Activated CD4-positive, alpha-beta T cell treated with anti-CD3 and anti-CD28 coated beads, Interleukin-2, amount 50 U/mL, for 16 hours (primary cell): ENCODE data around the gene FLRT2.

Experiments used
- DNase-seq: peaks from one replicate; pipeline ENCODE4 v3.0.0-alpha.2; 2020

Gene FLRT2

DNA sequence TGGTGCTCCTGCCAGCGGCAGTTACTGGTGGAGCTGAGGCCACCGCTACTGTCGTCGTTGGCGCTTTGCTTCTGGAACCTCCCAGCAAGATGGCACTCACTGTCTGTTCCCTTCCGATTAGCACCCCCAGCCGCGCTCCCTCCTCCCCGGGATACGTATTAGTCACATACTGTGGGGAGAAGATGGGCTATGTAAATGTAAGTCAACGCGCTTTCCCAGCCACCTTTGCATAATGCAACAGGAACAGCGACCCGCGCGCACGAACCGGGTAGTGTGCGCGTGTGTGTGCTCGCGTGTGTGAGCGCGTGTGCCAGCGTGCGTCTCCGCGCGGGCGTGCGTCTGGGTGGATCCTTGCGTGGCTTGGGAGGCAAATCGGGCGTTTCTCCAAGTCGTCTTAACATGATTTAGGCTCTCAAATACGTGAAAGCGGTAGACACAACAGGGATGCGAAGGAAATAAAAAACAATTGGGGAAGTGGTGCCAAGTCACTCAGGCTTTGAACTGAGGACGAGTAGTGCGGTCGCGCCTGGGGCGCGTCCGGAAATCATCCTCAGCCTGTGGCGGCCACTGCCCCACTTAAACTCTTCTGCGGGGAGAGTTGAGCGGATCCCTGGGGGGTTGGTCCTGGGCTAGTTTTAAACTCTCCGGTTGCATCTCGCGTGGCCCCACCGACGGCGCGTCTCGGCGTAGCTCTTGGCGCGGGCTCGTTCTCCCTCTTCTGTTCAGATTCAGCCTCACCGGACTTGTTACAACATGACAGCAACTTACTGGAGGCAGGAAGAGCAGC lies 1.8 kb downstream of the FLRT2 start:
- no peak for DNase-seq

DNA sequence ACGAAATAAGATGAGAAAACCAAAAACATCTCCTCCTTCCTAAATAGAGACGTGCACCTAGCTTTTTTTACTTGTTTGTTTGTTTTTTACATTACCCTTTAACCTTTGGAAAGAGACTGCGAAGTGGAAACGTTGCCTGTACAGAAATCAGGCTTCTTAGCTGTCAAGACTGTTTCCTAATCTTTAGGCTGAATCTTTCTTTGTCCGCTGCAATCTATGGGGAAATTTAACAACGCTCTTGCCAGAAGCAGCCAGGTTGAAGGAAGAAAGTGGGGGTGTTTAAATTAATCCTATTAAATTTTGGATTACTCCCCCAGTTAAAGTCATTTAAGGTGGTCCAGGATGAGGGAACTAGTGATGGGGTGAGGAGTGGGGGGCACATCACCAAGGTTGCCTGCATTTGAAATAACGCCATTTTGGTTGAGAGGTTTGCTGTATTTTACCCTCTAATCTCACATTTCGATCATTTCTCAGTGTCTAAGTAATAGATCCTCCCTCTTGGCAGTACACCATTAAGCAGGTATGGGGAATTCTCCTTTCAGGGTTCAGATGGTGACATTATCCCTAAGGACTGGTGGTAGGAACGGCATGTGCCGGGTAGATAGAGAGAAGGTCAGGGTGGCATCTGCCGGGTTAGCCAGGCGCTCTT lies 2.6 kb downstream of the FLRT2 start:
- DNase-seq = no peak

DNA sequence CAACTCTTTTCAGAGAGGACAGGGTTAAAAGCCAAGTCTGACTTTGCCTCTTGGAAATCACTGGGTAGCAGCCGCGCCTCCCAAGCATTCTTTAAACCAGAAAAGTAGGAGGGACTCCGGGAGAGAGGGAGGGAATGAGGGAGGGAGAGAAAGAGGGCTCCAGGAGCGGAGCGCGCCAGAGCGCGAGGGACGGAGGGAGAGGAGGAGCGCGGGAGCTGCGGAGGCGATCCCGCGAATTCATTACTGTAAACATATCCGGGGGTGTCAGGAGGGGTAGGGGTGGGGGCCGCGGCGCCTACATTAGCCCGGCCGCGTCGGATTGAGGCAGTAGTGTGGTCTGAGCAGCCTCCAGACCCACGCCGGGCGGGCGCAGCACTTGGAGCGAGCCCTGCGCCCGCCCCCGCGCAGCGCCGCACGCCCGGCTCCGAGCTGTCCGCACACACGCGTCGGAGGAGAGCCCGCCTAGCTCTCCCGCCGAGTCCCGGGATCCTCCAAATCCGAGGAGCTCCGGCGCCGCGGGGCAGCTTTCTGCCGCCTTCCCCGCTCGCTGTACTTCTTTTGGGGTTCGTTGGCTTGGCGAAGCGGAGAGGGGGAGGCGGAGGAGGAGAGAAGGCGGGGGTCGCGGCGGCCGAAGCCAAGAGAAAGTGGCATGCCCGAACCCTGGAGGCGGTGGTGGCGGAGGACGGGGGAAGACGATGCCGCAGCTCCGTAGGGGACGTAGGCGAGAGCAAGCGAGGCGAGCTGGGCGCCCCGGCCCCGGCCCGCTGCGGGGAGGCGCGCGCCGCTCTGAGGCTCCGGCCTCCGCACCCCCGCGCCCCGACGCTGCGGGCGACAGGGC lies 3.3 kb downstream of the FLRT2 start:
- DNase-seq = no peak

DNA sequence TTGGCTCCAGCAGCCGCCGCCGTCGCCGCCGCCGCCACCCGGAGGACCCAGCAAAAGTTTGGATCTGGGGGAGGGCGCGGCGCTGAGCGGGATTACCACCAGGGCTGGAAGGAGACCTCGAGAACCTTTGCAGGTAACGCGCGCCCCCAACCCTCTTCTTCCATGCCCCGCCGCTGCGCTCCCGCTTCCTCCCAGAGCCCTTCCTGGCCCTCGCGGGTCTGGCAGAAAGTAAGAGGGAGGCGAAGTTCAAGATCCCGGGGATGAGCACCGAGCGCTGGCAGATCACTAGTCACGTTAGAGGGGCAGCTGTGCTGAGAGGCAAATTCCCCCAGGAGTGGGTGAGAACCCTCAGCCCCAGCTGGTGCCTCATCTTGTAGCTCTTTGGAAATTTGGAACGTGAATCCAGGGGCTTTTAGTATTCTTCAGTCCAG lies 3.9 kb downstream of the FLRT2 start:
- no peak for DNase-seq

DNA sequence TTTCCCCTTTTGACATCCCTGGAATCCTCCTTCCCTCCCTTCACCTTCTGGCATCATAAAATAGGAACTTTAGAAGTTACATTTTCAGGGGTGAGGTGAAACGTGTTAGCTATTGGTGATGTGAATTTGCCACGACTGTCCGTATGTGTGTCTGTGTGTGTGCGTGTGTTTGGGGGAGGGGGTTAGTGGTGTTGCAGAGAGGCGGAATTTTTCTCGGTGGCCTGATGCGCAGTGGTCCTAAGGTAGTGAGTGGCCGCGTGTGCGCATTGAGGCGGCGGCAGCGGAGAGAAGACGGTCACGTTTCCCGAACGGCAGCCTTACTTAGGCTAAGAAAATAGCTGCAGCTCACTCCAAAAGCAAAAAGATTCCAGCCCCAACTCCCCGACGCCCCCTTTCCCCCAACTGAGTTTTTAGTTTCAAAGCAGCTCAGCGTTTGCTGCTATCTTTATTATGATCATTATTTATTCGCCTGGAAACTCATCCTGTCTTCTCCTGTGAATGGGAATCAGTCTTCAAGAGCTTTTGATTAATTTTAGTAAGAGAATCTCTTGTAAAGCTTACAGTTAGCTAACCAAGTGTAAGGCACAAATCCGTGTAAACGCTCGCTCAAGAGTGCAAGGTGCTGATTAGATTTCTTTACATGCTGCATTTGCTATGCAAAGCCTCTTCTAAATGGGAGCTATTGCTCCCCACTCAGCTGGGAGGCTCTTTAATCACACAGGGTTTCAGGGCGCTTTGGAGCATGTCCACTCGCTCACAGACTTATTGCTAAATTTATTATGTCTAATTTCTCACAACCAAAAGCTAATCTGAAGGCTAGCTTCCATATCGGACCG lies 4.7 kb downstream of the FLRT2 start:
- DNase-seq = no peak

DNA sequence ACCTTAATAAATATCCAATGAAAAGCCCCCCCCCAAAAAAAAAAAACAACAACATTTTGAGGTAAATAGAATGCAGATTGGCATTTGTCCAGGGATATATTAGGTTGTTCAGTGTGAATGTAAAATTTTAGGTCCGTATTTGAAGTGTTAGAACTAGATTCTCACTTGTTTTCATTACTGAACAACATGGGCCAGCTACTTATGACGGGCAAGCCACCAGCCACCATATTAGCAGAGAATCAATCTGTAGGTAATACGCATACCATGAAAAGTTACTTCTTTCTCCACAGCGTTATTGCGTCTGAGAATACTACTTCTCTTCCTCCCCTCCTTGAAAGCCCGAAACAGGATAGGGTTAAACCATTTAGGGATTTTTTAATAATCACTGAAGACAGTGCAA lies 5.4 kb downstream of the FLRT2 start:
- DNase-seq = no peak

DNA sequence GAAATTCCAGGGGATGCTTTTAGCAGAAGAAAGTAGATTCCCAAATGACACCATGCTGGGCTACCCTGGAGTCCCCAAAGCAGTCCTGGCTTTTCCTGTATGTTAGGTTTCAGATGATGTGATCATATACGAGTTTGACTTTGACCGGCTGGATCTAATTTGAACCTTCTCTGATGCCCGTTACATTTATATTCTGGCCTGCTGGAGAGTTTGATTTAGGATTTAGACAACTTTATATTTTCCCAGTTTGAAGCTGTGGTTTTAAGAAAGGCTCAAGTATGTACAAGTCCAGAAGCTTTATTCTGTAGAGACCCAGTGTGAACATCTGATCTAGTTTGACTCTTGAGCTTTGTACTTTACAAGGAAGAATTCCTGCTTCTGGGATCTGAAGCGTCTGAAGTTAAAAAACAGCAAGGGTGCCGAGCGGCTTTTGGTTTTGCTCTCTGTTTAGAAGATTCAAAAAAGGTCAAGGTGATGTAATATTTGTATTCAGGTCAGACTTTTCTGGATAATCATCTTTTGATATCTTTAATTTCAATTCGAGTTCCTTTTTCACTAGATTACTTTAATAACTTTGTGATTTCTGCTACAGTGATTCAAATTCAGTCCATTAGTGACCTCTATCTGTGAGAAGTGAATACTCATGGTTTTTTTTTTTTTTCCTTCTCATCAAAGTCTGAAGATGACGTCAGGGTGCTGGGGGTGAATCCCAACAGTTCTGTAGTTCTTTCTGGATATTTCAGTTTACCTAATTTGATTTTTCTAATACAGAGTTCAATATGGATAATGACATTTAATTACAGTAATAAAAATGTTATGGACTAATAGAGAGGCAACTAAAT lies 6.3 kb downstream of the FLRT2 start:
- no peak for DNase-seq

DNA sequence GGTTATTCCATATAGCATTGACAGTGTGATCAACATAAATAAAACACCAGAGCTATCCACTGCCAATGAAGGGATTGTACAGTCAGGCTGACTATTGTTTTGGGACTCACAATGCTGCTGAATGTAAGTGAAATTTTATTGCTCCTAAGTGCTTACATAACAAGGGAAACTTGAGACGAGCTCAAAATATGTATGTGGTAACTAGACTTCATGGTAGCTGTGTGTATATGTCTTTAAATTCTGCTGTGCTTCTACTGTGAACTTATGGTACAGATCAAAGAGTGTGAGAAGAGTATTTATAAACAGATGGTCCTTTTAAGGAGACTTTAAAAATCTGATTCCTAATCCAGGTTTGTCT lies 6.9 kb downstream of the FLRT2 start:
- no peak for DNase-seq

- no peak for DNase-seq
Observed at GRCh38 chr14:85537526-85537925, 7.6 kb downstream of the FLRT2 start.

GRCh38 chr14:85538636-85539035 lies 8.7 kb downstream of the FLRT2 start:
- DNase-seq = no peak

GRCh38 chr14:85539510-85539909 lies 9.6 kb downstream of the FLRT2 start:
- no peak for DNase-seq

- no peak for DNase-seq
Observed at GRCh38 chr14:85542623-85543022, 12.7 kb downstream of the FLRT2 start.

DNA sequence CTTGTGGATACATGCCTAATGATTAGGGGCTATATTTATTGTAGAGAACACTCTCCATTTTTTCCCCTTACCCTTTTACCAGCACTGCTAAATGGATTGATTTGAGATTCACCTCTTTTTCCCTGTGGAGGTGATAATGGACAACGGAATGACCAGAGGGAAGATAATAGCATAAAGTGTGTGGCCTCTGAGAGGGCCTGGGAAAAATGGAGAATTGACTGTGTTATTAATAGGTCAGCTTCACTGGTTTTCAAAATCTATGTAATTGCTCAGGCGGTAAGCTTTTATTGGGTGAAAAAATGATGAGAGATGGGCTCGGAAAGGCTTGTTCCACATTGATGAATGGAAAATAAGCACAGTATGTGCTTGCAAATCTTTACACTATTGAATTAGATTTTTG lies 15.8 kb downstream of the FLRT2 start:
- DNase-seq = no peak

DNA sequence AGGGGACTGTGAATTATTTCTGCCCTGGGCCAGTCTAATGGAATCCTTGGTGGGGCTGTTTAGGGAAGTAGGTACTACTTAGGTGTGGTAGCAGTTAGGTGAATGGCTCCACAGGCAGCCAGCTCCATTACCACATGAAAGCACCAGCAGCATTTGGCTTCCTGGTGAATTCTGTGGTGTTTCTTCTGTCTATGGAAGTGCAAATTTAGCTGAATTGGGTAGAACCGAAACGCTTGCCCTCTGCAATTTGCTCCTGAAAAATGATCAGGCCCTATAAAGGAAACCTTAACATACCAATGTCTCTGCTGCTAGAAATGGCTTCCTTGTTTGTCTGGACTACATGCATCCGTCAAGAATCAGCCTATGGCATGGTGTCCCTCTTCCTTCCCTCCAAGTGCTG lies 16.4 kb downstream of the FLRT2 start:
- no peak for DNase-seq

GRCh38 chr14:85549697-85550096 lies 19.8 kb downstream of the FLRT2 start:
- no peak for DNase-seq

DNA sequence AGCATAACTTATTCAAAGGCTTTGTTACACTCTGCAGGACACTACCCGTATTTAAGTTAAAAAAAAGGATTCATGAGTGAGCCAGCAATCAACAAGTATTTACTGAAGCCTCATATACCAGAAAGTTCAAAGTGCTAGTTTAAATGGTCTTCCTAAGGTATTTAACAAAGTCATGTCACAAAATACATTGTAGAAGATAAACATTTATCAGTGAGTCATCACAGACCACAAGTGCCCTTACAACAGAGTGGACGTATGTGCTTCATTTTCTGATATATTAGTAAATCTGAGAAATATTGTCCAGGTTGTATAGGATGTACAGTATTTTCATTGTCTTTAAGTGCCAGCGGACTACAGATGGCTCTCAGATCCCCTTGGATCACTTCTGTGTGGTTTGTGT lies 24.2 kb downstream of the FLRT2 start:
- no peak for DNase-seq

GRCh38 chr14:85556267-85556666 lies 26.3 kb downstream of the FLRT2 start:
- no peak for DNase-seq

- DNase-seq = no peak
Observed at GRCh38 chr14:85558505-85558904, 28.6 kb downstream of the FLRT2 start.

GRCh38 chr14:85562630-85563029 lies 32.7 kb downstream of the FLRT2 start:
- DNase-seq = no peak

DNA sequence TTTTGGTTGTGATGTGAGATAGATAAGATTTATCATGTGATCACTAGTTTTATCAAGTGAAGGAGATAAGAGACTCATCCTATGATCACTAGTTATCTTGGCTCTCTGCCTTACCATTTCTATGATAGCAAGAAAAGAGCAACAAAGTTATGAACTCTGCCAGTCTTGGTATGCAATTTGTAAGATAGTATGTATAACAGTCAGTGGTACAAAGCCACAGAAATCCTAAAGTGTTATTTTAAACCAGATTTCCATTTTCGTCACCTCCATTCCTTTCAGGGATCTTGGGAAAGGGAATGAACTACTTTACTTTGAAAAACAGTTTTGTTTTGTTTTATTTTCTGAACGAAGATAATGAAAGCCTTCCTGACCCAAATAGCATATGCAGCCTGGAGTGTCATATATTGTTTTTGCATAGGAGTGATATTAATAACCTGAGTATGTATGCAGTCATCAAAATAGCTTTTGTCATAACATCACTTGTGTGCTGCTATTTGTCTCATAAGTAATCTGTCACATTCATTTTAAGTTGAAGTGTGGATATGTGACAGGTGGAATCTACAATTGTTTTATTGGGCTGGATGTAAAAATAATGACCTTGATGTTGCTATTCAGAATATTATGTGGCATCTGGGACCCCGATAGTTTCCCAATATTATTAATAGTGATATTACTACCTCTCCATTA lies 35.0 kb downstream of the FLRT2 start:
- DNase-seq = no peak

DNA sequence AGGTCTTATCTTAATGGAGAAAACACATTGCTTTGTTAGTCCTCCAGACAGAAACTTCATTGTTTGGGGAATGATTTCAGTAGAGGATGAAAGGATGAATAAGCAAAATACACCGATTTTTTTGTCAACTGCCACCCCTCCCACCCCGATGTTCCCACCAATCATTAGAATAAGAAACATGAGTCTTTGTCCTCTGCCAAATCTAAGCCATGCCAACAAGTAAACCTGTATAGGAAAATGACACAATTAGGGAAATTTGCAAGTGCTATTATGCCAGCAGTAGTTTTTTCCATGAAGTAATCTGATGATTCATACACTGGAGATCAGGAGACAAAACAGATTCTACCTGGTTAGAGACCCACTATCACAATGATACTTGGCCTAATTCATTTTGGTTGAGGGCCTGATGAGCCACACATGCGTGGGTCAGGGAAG lies 35.9 kb downstream of the FLRT2 start:
- no peak for DNase-seq
